Cerebellar nuclear complex (tissue), 1 donor: ENCODE results near the gene TP53BP2.
A peak's percentile ranks its signal among the peaks of the same experiment; 100 is the strongest.
"Not testable (repeated sequence)": the region's sequence is repeated elsewhere in the genome, so short reads cannot be mapped to it uniquely, and the experiment has no call there.

ENCODE experiments used
- DNase-seq, 2 experiments: peaks; one replicate each; lab custom pipeline; 2025; lab: John Stamatoyannopoulos, UW

TP53BP2 gene

GRCh38 chr1:223739366-223740037 lies 106.2 kb downstream of the TP53BP2 start:
- DNase-seq, result no peak

GRCh38 chr1:223738465-223739365 lies 107.0 kb downstream of the TP53BP2 start:
- no peak for DNase-seq

- no peak for DNase-seq
Measured at GRCh38 chr1:223737342-223737741, 108.4 kb downstream of the TP53BP2 start.

DNA sequence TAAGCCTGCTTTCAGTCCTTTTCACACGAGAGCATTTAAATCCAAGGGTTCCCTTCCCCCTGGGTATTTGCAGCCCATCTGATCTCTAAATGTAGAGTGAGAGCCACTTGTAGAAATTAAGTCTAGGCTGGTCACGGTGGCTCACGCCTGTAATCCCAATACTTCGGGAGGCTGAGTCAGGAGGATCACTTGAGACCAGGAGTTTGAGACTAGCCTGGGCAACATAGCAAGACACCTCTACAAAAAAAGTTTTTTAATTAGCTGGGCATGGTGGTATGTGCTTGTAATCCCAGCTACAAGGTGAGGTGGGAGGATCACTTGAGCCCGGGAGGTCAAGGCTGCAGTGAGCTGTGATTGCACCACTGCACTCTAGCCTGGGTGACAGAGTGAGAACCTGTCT lies 109.1 kb downstream of the TP53BP2 start:
- not testable (repeated sequence) for DNase-seq

DNA sequence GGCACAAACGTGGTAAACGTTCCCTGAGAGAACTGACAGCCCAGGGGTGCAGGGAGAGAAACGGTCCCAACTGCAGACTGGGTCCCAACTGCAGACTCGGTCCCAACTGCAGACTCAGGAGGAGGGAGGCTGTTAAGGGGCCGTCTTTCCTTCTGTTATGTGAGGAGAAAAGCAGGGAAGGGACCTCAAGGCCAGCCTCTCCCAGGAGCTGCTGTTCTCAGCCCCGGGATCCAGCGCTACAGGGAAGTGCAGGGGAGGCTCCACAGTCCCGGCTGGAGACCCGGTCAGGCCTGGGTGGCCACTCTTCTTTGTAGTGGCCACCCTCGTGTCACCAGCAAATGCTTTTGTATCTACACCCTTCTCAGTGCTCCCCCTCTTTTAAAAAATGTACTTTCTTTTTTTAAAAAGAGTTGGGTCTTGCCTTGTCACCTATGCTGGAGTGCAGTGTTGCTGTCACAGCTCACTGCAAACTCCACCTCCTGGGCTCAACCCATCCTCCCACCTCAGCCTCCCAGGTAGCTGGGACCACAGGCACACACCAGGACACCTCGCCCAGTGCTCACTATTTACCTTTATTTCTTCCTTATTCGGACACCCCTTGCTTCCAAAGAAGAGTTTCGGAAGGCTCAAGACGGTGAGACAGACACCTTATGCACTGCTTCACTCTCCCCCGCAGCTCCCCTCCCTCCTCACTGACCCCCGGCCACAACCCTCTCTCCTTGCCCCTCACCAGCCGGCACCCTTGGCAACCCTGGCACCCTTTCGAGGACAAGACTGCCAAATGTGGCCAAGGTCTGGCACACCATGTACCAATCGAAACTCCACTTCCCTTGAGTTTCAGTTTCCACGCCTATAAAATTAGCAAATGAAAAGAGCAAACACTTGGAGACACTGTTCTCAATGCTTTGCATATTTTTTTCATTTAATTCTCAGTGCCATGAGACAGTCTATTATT lies 111.6 kb downstream of the TP53BP2 start:
- no peak for DNase-seq

GRCh38 chr1:223732993-223733798 lies 112.6 kb downstream of the TP53BP2 start:
- no peak for DNase-seq

- DNase-seq, result peak in 1 of 2 experiments; percentile 18
Measured at GRCh38 chr1:223731133-223731770, 114.5 kb downstream of the TP53BP2 start.

GRCh38 chr1:223730479-223731132 lies 115.1 kb downstream of the TP53BP2 start:
- no peak for DNase-seq

DNA sequence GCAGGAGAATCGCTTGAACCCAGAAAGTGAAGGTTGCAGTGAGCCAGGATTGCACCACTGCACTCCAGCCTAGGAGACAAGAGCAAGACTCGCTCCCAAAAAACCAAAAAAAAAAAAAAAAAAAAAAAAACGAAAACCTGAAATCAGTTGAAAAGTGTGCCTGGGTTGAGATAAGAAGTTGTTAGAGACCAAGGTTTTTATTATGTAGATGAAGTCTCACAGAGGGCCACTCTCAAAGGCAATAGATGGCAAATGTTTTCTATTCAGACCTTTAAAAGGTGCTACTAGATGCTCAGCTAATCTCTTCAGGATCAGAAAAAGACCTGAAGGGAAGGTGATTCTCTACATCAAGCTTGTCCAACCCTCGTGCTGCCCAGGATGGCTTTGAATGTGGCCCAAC lies 115.8 kb downstream of the TP53BP2 start:
- no peak for DNase-seq
